Natural killer cell (primary cell): ENCODE results near the gene REM1. TPM values are rescaled to one million over a fixed set of nuclear protein-coding genes. Genes with fewer than 3 reads are reported as not detected.

Experiments used
- ATAC-seq, 3 donors: fragments of 150-1000 bp in 2 of 3; fragments of 200-7000 bp in 1 of 3; cut with Tn5 transposase; 1 replicate in 1 of 3; 2 replicates in 2 of 3; pipeline ENCODE4 v1.10.0; 2021; ENCODE audit warnings: mild to moderate bottlenecking in 2 of 3, moderate library complexity in 2 of 3
- DNase-seq, 2 donors: peaks; one replicate each; pipeline versions ENCODE4 v3.0.0 to v3.0.0-alpha.2; 2013 to 2021; ENCODE audit warnings: mixed read lengths in 1 of 2
- H3K27ac ChIP-seq: one replicate; pipeline ENCODE4 v1.5.1; 2013; ENCODE audit warnings: mild to moderate bottlenecking, low read length
- H3K27me3 ChIP-seq: one replicate; pipeline ENCODE4 v1.6.1; 2013; ENCODE audit warnings: low read length; ENCODE audit not compliant: control insufficient read depth, insufficient read depth
- H3K36me3 ChIP-seq: one replicate; pipeline ENCODE4 v1.6.1; 2013; ENCODE audit warnings: low read length; ENCODE audit not compliant: control insufficient read depth, insufficient read depth
- H3K4me1 ChIP-seq: one replicate; pipeline ENCODE4 v1.6.1; 2013; ENCODE audit warnings: low read length; ENCODE audit not compliant: control insufficient read depth, insufficient read depth
- H3K4me3 ChIP-seq: one replicate; pipeline ENCODE4 v1.5.1; 2013; ENCODE audit warnings: low read length
- H3K9me3 ChIP-seq: one replicate; pipeline ENCODE4 v1.6.1; 2013; ENCODE audit warnings: low read length; ENCODE audit not compliant: control insufficient read depth, insufficient read depth
- H3K27ac Mint-ChIP-seq, 2 donors: one replicate each; pipeline ENCODE4 v1.8.0; 2022; ENCODE audit warnings: mild to moderate bottlenecking in 2 of 2, mixed read lengths in 2 of 2, moderate library complexity in 1 of 2
- H3K27me3 Mint-ChIP-seq, 2 donors: one replicate each; pipeline ENCODE4 v1.8.0; 2022; ENCODE audit warnings: low read depth in 2 of 2, mixed read lengths in 2 of 2
- H3K36me3 Mint-ChIP-seq: one replicate; pipeline ENCODE4 v1.8.0; 2022; ENCODE audit warnings: mixed read lengths
- H3K4me1 Mint-ChIP-seq, 2 donors: one replicate each; pipeline ENCODE4 v1.8.0; 2022; ENCODE audit warnings: mixed read lengths in 2 of 2
- H3K4me3 Mint-ChIP-seq: one replicate; pipeline ENCODE4 v1.8.0; 2022; ENCODE audit warnings: mild to moderate bottlenecking, moderate library complexity, mixed read lengths
- H3K9me3 Mint-ChIP-seq, 2 donors: one replicate each; pipeline ENCODE4 v1.8.0; 2022; ENCODE audit warnings: mixed read lengths in 2 of 2
- CTCF ChIP-seq: fragments of 200-600 bp; IDR thresholded peaks from one replicate; pipeline ENCODE4 v1.8.0; 2022; ENCODE audit warnings: antibody characterized with exemption
- WGBS: methylation state at CpG from one replicate; pipeline ENCODE4 v1.1.7; 2013; ENCODE audit warnings: missing lambda C conversion rate; ENCODE audit not compliant: insufficient coverage; 5-methylcytosine and 5-hydroxymethylcytosine counted together
- intact Hi-C: fragments of 100-400 bp; cut with micrococcal nuclease; formaldehyde crosslinking; loops from one replicate; pipeline ENCODE4 v1.14.2; 2022
- total RNA-seq, 4 donors: library from RNA; stranded (reverse); fragments of 120-200 nt in 1 of 4; gene quantifications; one replicate each; pipeline versions ENCODE4 v1.2.3 to v1.2.4, GENCODE V29; 2013 to 2022

REM1 gene
- total RNA-seq, 3 donors from 2014 or later (not counting 1 experiment from before 2014, with no cell fraction given), result not detected

GRCh38 chr20:31515072-31515774, 40.1 kb downstream of the REM1 start:
- peaks cover 3% of the 10 kb centered on the region for H3K36me3 ChIP-seq
- TF ChIP-seq CTCF, result no peak
- WGBS, result 16% methylated on average over 4 of the region's 4 CpGs
- DNase-seq (no peak), ATAC-seq (no peak)
- peak overlapping the region; percentile 85 for H3K4me3 ChIP-seq
- no peaks in the 10 kb centered on the region for H3K9me3 ChIP-seq
- H3K4me1 ChIP-seq, result peaks cover 35% of the 10 kb centered on the region
- H3K27ac ChIP-seq, result no peak overlapping the region
- H3K4me1 Mint-ChIP-seq, result peaks cover 14 to 18% of the 10 kb centered on the region in 2 donors
- no peaks in the 10 kb centered on the region for H3K36me3 Mint-ChIP-seq
- no peak overlapping the region for H3K27ac Mint-ChIP-seq
- no peak overlapping the region for H3K4me3 Mint-ChIP-seq
- H3K27me3 ChIP-seq, result no peaks in the 10 kb centered on the region
- no peaks in the 10 kb centered on the region for H3K9me3 Mint-ChIP-seq
- H3K27me3 Mint-ChIP-seq, result no peaks in the 10 kb centered on the region
- intact Hi-C loops, result loop anchor here (2.0 kb wide), 1 partner anchor 98 kb away; no protein-coding TSS in a partner anchor

- DNase-seq (no peak), ATAC-seq (no peak)
- Mint-ChIP-seq H3K27me3 (no peaks in the 10 kb centered on the region), H3K4me1 (peaks cover 14 to 23% of the 10 kb centered on the region in 2 donors), H3K4me3 (no peak overlapping the region), H3K9me3 (no peaks in the 10 kb centered on the region), H3K36me3 (no peaks in the 10 kb centered on the region), H3K27ac (no peak overlapping the region)
- intact Hi-C loops, result loop anchor here (2.0 kb wide), 1 partner anchor 97 kb away; no protein-coding TSS in a partner anchor
- Histone ChIP-seq H3K36me3 (peaks cover 5% of the 10 kb centered on the region), H3K4me3 (no peak overlapping the region), H3K27me3 (no peaks in the 10 kb centered on the region), H3K4me1 (peaks cover 35% of the 10 kb centered on the region), H3K9me3 (no peaks in the 10 kb centered on the region), H3K27ac (peak overlapping the region; percentile 9)
- no peak for TF ChIP-seq CTCF
- WGBS, result 61% methylated on average over 3 of the region's 3 CpGs
Observed at GRCh38 chr20:31515775-31516107, 40.7 kb downstream of the REM1 start.

GRCh38 chr20:31516166-31516565, 41.1 kb downstream of the REM1 start:
- no peaks in the 10 kb centered on the region for H3K36me3 Mint-ChIP-seq
- Histone ChIP-seq H3K4me1 (peaks cover 35% of the 10 kb centered on the region), H3K4me3 (no peak overlapping the region), H3K9me3 (no peaks in the 10 kb centered on the region), H3K27ac (peak overlapping the region; percentile 9), H3K36me3 (peaks cover 8% of the 10 kb centered on the region), H3K27me3 (no peaks in the 10 kb centered on the region)
- H3K27me3 Mint-ChIP-seq, result no peaks in the 10 kb centered on the region
- DNase-seq, result no peak
- peaks cover 14 to 27% of the 10 kb centered on the region in 2 donors for H3K4me1 Mint-ChIP-seq
- 93% methylated on average over 4 of the region's 4 CpGs for WGBS
- ATAC-seq, result no peak
- TF ChIP-seq CTCF, result no peak
- no peaks in the 10 kb centered on the region for H3K9me3 Mint-ChIP-seq
- no peak overlapping the region for H3K27ac Mint-ChIP-seq
- intact Hi-C loops, result no loop called here
- H3K4me3 Mint-ChIP-seq, result no peak overlapping the region

- H3K9me3 Mint-ChIP-seq, result no peaks in the 10 kb centered on the region
- H3K27ac Mint-ChIP-seq, result no peak overlapping the region
- intact Hi-C loops, result no loop called here
- no peak for TF ChIP-seq CTCF
- no peaks in the 10 kb centered on the region for H3K36me3 Mint-ChIP-seq
- WGBS, result 42% methylated on average over 2 of the region's 2 CpGs
- DNase-seq (peak in 1 of 2 donors; percentile 34), ATAC-seq (no peak)
- H3K4me3 ChIP-seq, result no peak overlapping the region
- no peak overlapping the region for H3K27ac ChIP-seq
- no peak overlapping the region for H3K4me3 Mint-ChIP-seq
- no peaks in the 10 kb centered on the region for H3K9me3 ChIP-seq
- peaks cover 9% of the 10 kb centered on the region for H3K36me3 ChIP-seq
- H3K27me3 Mint-ChIP-seq, result no peaks in the 10 kb centered on the region
- H3K4me1 ChIP-seq, result peaks cover 35% of the 10 kb centered on the region
- H3K4me1 Mint-ChIP-seq, result peaks cover 14 to 29% of the 10 kb centered on the region in 2 donors
- H3K27me3 ChIP-seq, result no peaks in the 10 kb centered on the region
Observed at GRCh38 chr20:31516651-31517050, 41.6 kb downstream of the REM1 start.
